Activated T-helper 9 cell treated with anti-CD3 and anti-CD28 coated beads, Interleukin-2, amount 50 U/mL, for 16 hours (primary cell): Measurements from ENCODE around the gene SLC25A51.

Experiments used
- DNase-seq: peaks from one replicate; pipeline ENCODE4 v3.0.0-alpha.2; 2020; ENCODE audit warnings: low read depth

Gene SLC25A51

GRCh38 chr9:37936965-37937364 lies 33.0 kb upstream of the SLC25A51 start:
- DNase-seq: no peak

- DNase-seq: no peak
These were observed 32.4 kb upstream of the SLC25A51 start for GRCh38 chr9:37936376-37936775.

- no peak for DNase-seq
These were observed 31.2 kb upstream of the SLC25A51 start for GRCh38 chr9:37935096-37935495.

GRCh38 chr9:37931592-37931991 lies 27.7 kb upstream of the SLC25A51 start:
- no peak for DNase-seq

- no peak for DNase-seq
These were observed 25.5 kb upstream of the SLC25A51 start for GRCh38 chr9:37929441-37929895.

GRCh38 chr9:37928552-37929430 lies 24.9 kb upstream of the SLC25A51 start:
- DNase-seq: no peak

GRCh38 chr9:37927601-37928551 lies 23.9 kb upstream of the SLC25A51 start:
- DNase-seq: no peak

GRCh38 chr9:37927132-37927531 lies 23.2 kb upstream of the SLC25A51 start:
- DNase-seq: no peak

- DNase-seq: no peak
These were observed 22.8 kb upstream of the SLC25A51 start for GRCh38 chr9:37926737-37927118.

- no peak for DNase-seq
These were observed 22.1 kb upstream of the SLC25A51 start for GRCh38 chr9:37925786-37926736.

GRCh38 chr9:37925006-37925405 lies 21.1 kb upstream of the SLC25A51 start:
- DNase-seq: no peak

GRCh38 chr9:37924538-37924937 lies 20.6 kb upstream of the SLC25A51 start:
- DNase-seq: no peak

GRCh38 chr9:37923796-37924427 lies 20.0 kb upstream of the SLC25A51 start:
- no peak for DNase-seq

GRCh38 chr9:37923118-37923795 lies 19.3 kb upstream of the SLC25A51 start:
- DNase-seq: no peak

GRCh38 chr9:37922363-37923117 lies 18.6 kb upstream of the SLC25A51 start:
- no peak for DNase-seq

- DNase-seq: no peak
These were observed 17.8 kb upstream of the SLC25A51 start for GRCh38 chr9:37921546-37922300.

GRCh38 chr9:37921168-37921510 lies 17.2 kb upstream of the SLC25A51 start:
- no peak for DNase-seq

- DNase-seq: no peak
These were observed 16.7 kb upstream of the SLC25A51 start for GRCh38 chr9:37920471-37921167.

GRCh38 chr9:37919956-37920335 lies 16.0 kb upstream of the SLC25A51 start:
- no peak for DNase-seq
